ENCODE data around the gene LIPC. TPM values are rescaled to one million over a fixed set of nuclear protein-coding genes. Genes with fewer than 3 reads are reported as not detected.
A peak's percentile ranks its signal among the peaks of the same experiment; 100 is the strongest.

The LIPC gene
- total and polyA plus RNA-seq, 2 experiments from 2014 or later = not detected

GRCh38 chr15:58476525-58477162, 44.9 kb downstream of the LIPC start:
- Histone ChIP-seq H3F3A (replicated peaks; ENCODE audit: low read depth) (no peaks in the 10 kb centered on the region), H3K79me2 (replicated peaks; ENCODE audit: insufficient read depth) (no peaks in the 10 kb centered on the region), H3K4me2 (no peak overlapping the region), H2AFZ (0 out of 2 replicates have a peak overlapping the region, but pooled peaks have one; percentile 14), H3K27ac (ENCODE audit: low read depth) (no peak overlapping the region), H3K27me3 (ENCODE audit: insufficient read depth) (no peaks in the 10 kb centered on the region), H3K9me2 (ENCODE audit: insufficient read depth) (peaks cover 6% of the 10 kb centered on the region; the same call in 1 of the 2 replicates), H3K36me3 (ENCODE audit: insufficient read depth) (no peaks in the 10 kb centered on the region), H4K20me1 (replicated peaks; ENCODE audit: insufficient read depth) (no peaks in the 10 kb centered on the region), H3K4me3 (no peak overlapping the region), H3K4me1 (ENCODE audit: insufficient read depth) (no peaks in the 10 kb centered on the region)
- Mint-ChIP-seq H3K27me3 (ENCODE audit: insufficient read depth, low read depth, poor library complexity) (peaks cover 2% of the 10 kb centered on the region), H3K27ac (no peak overlapping the region), H3K4me3 (no peak overlapping the region), H3K4me1 (peaks cover 8% of the 10 kb centered on the region), H3K36me3 (ENCODE audit: low read depth) (no peaks in the 10 kb centered on the region), H3K9me3 (no peaks in the 10 kb centered on the region)
- no peak for TF ChIP-seq EZH2phosphoT487 (IDR thresholded peaks at IDR 0.05; ENCODE audit: unreplicated experiment)
- TF ChIP-seq STAT1 (IDR thresholded peaks at IDR 0.05; ENCODE audit: unreplicated experiment) = no peak
- no peak for TF ChIP-seq ZNF114 (CRISPR knock-in tag; IDR thresholded peaks at IDR 0.05)
- TF ChIP-seq, protein P1, sequence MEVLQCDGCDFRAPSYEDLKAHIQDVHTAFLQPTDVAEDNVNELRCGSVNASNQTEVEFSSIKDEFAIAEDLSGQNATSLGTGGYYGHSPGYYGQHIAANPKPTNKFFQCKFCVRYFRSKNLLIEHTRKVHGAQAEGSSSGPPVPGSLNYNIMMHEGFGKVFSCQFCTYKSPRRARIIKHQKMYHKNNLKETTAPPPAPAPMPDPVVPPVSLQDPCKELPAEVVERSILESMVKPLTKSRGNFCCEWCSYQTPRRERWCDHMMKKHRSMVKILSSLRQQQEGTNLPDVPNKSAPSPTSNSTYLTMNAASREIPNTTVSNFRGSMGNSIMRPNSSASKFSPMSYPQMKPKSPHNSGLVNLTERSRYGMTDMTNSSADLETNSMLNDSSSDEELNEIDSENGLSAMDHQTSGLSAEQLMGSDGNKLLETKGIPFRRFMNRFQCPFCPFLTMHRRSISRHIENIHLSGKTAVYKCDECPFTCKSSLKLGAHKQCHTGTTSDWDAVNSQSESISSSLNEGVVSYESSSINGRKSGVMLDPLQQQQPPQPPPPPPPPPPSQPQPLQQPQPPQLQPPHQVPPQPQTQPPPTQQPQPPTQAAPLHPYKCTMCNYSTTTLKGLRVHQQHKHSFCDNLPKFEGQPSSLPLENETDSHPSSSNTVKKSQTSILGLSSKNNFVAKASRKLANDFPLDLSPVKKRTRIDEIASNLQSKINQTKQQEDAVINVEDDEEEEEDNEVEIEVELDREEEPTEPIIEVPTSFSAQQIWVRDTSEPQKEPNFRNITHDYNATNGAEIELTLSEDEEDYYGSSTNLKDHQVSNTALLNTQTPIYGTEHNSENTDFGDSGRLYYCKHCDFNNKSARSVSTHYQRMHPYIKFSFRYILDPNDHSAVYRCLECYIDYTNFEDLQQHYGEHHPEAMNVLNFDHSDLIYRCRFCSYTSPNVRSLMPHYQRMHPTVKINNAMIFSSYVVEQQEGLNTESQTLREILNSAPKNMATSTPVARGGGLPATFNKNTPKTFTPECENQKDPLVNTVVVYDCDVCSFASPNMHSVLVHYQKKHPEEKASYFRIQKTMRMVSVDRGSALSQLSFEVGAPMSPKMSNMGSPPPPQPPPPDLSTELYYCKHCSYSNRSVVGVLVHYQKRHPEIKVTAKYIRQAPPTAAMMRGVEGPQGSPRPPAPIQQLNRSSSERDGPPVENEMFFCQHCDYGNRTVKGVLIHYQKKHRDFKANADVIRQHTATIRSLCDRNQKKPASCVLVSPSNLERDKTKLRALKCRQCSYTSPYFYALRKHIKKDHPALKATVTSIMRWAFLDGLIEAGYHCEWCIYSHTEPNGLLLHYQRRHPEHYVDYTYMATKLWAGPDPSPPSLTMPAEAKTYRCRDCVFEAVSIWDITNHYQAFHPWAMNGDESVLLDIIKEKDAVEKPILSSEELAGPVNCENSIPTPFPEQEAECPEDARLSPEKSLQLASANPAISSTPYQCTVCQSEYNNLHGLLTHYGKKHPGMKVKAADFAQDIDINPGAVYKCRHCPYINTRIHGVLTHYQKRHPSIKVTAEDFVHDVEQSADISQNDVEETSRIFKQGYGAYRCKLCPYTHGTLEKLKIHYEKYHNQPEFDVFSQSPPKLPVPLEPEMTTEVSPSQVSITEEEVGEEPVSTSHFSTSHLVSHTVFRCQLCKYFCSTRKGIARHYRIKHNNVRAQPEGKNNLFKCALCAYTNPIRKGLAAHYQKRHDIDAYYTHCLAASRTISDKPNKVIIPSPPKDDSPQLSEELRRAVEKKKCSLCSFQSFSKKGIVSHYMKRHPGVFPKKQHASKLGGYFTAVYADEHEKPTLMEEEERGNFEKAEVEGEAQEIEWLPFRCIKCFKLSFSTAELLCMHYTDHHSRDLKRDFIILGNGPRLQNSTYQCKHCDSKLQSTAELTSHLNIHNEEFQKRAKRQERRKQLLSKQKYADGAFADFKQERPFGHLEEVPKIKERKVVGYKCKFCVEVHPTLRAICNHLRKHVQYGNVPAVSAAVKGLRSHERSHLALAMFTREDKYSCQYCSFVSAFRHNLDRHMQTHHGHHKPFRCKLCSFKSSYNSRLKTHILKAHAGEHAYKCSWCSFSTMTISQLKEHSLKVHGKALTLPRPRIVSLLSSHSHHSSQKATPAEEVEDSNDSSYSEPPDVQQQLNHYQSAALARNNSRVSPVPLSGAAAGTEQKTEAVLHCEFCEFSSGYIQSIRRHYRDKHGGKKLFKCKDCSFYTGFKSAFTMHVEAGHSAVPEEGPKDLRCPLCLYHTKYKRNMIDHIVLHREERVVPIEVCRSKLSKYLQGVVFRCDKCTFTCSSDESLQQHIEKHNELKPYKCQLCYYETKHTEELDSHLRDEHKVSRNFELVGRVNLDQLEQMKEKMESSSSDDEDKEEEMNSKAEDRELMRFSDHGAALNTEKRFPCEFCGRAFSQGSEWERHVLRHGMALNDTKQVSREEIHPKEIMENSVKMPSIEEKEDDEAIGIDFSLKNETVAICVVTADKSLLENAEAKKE (CRISPR knock-in tag; IDR thresholded peaks at IDR 0.05) = no peak
- TF ChIP-seq ZNF331 (CRISPR knock-in tag; IDR thresholded peaks at IDR 0.05; ENCODE audit: low read depth) = no peak
- no peak for TF ChIP-seq CTCF (conservative IDR thresholded peaks at IDR 0.05; ENCODE audit: low read depth in 2 of 2)
- no peak for TF ChIP-seq CREB1 (CRISPR knock-in tag; IDR thresholded peaks at IDR 0.05; ENCODE audit: low read depth)
- TF ChIP-seq ETS1 (IDR thresholded peaks at IDR 0.05) = no peak
- TF ChIP-seq POLR2AphosphoS5 (IDR thresholded peaks at IDR 0.05; ENCODE audit: low read depth) = no peak
- TF ChIP-seq NANOG (IDR thresholded peaks at IDR 0.05; ENCODE audit: borderline replicate concordance) = no peak
- TF ChIP-seq, protein P2, sequence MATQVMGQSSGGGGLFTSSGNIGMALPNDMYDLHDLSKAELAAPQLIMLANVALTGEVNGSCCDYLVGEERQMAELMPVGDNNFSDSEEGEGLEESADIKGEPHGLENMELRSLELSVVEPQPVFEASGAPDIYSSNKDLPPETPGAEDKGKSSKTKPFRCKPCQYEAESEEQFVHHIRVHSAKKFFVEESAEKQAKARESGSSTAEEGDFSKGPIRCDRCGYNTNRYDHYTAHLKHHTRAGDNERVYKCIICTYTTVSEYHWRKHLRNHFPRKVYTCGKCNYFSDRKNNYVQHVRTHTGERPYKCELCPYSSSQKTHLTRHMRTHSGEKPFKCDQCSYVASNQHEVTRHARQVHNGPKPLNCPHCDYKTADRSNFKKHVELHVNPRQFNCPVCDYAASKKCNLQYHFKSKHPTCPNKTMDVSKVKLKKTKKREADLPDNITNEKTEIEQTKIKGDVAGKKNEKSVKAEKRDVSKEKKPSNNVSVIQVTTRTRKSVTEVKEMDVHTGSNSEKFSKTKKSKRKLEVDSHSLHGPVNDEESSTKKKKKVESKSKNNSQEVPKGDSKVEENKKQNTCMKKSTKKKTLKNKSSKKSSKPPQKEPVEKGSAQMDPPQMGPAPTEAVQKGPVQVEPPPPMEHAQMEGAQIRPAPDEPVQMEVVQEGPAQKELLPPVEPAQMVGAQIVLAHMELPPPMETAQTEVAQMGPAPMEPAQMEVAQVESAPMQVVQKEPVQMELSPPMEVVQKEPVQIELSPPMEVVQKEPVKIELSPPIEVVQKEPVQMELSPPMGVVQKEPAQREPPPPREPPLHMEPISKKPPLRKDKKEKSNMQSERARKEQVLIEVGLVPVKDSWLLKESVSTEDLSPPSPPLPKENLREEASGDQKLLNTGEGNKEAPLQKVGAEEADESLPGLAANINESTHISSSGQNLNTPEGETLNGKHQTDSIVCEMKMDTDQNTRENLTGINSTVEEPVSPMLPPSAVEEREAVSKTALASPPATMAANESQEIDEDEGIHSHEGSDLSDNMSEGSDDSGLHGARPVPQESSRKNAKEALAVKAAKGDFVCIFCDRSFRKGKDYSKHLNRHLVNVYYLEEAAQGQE (IDR thresholded peaks at IDR 0.05; ENCODE audit: unreplicated experiment) = no peak
- TF ChIP-seq EZH2 (IDR thresholded peaks at IDR 0.05; ENCODE audit: low read depth, unreplicated experiment) = no peak
- no peak for TF ChIP-seq JUNB (IDR thresholded peaks at IDR 0.05; ENCODE audit: unreplicated experiment)
- ATAC-seq = no peak
- DNase-seq (ENCODE audit: low spot score) = no peak
